Bronchial epithelial cell (primary cell): Measurements from ENCODE around the gene TBC1D9. TPM values are rescaled to one million over a fixed set of nuclear protein-coding genes. Genes with fewer than 3 reads are reported as not detected.

Experiments
- DNase-seq: peaks from one replicate; pipeline ENCODE4 v3.0.0-alpha.2; 2010; ENCODE audit warnings: low read depth
- FAIRE-seq: peaks from 2 replicates; lab custom pipeline; 2011; peaks lifted over from hg19 to GRCh38; lab: Jason Lieb, UNC
- H3K27me3 ChIP-seq: 2 replicates; pipeline ENCODE4 v1.5.1; 2011; ENCODE audit warnings: low read length; ENCODE audit not compliant: control insufficient read depth, insufficient read depth
- H3K36me3 ChIP-seq: 2 replicates; pipeline ENCODE4 v1.5.1; 2011; ENCODE audit warnings: low read length; ENCODE audit not compliant: control insufficient read depth, insufficient read depth
- H3K4me3 ChIP-seq: 2 replicates; pipeline ENCODE4 v1.5.1; 2011; ENCODE audit warnings: mild to moderate bottlenecking, low read depth, low read length, control low read depth
- total RNA-seq: library from RNA; depleted of rRNA; stranded (reverse); fragments of >200 nt; gene quantifications from 2 replicates; pipeline ENCODE4 v1.2.1, GENCODE V29; 2014
- TF ChIP-seq, protein P1 (sequence below): IDR thresholded peaks from 2 replicates; pipeline ENCODE4 v1.5.1; 2011; ENCODE audit warnings: mild to moderate bottlenecking, moderate library complexity, low read length, control low read depth, inconsistent platforms; ENCODE audit not compliant: insufficient read depth, severe bottlenecking

TBC1D9 gene
- total RNA-seq, 1 donor from 2014 or later = 17.1 TPM

DNA sequence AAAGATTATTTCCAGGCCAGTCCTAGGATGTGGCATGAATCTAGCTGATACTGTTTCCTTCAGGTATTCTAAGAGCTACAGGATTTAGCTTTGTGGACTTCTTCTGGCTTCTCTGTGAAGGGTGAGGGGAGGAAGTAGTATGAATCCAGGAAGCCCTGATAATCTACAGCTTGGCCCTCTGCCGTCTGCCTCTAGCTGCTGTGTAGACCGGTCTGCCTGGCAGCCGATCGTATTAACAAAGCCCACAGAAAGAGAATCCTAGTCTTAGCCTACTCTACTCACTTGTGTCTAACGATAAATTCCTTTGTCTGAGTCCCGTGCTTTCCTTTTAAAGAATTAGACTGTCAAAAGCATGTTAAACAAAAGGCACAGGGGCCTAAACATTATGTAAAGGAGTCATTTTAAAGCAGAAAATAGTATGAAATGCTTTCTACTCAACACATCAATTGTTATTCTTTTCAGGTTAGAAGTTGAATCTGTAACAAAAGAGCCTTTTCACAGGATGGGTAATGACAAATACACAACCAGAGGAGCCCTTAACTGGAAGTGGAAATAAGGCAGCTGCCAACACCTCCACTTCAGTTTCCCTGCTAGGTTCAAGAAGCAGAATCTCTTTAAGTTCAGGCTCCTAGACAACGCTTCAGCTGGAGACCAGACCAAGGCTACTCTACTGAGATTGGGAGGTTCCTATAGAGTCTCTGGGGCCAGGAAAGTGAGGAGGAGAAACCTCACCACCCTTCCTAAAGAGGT is 138.5 kb downstream of the TBC1D9 start:
- DNase-seq = no peak
- Histone ChIP-seq H3K36me3 (peaks cover 3% of the 10 kb centered on the region), H3K4me3 (no peak overlapping the region), H3K27me3 (no peaks in the 10 kb centered on the region)
- no peak for FAIRE-seq
- TF ChIP-seq, protein P1, sequence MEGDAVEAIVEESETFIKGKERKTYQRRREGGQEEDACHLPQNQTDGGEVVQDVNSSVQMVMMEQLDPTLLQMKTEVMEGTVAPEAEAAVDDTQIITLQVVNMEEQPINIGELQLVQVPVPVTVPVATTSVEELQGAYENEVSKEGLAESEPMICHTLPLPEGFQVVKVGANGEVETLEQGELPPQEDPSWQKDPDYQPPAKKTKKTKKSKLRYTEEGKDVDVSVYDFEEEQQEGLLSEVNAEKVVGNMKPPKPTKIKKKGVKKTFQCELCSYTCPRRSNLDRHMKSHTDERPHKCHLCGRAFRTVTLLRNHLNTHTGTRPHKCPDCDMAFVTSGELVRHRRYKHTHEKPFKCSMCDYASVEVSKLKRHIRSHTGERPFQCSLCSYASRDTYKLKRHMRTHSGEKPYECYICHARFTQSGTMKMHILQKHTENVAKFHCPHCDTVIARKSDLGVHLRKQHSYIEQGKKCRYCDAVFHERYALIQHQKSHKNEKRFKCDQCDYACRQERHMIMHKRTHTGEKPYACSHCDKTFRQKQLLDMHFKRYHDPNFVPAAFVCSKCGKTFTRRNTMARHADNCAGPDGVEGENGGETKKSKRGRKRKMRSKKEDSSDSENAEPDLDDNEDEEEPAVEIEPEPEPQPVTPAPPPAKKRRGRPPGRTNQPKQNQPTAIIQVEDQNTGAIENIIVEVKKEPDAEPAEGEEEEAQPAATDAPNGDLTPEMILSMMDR = no peak

DNA sequence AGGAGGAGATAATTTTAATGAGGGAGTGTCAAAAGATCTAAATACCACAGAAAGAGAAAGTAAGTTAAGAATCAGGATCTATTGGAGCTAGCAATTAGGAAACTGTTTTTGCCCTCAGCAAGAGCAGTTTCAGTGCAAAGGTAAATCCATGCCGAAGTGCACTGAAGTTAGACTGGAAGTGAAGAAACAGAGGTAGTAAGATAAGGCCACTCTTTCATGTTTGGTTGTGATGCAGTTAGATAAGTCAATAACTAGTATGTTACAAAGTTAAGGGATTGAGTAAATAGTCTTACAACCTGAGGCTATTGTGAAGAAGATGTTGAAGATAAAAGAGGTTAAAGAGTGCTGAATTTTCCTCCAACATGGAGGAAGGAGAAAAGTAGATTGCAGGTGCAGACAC is 140.7 kb downstream of the TBC1D9 start:
- Histone ChIP-seq H3K27me3 (no peaks in the 10 kb centered on the region), H3K36me3 (no peaks in the 10 kb centered on the region), H3K4me3 (no peak overlapping the region)
- TF ChIP-seq, protein P1 = no peak
- FAIRE-seq (no peak), DNase-seq (no peak)

DNA sequence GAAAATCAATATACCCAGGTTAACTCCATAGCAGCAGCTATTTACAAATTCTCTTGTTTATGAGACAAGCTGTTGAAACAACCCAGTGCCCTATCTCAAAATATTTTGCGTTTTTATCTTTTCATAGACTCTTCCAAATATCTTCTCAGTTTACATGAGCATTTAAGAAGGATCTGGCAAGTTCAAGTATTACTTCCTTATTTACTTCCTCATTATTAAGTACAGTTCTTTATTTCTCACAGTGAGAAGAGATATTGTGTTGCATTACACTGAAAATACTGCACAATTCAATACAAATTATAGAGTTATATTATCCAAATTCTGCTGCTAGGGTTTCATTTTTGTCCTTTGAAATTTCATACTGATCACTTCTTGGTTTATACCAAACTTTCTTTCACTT is 143.8 kb downstream of the TBC1D9 start:
- TF ChIP-seq, protein P1 = no peak
- FAIRE-seq (no peak), DNase-seq (no peak)
- Histone ChIP-seq H3K27me3 (no peaks in the 10 kb centered on the region), H3K4me3 (no peak overlapping the region), H3K36me3 (no peaks in the 10 kb centered on the region)

DNA sequence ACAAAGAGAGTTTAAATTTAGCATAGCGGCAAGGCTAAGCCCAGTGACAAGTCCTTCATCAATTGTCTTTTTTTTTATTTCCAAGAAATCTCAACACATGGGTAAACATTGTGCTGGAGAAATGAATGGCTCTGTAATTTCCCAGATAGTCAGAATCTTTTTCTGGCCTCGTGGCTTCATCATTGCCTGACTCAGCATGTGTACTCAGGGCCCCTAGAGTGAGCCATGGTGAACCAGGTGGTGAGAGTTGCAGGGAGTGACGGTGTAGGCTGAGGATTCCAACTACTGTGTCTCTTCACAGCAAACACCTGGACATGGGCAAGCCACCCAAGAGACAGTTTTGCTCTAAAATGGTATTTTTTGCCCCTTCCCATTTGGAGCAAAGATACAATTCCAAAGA is 144.3 kb downstream of the TBC1D9 start:
- FAIRE-seq (no peak), DNase-seq (peak; percentile 69)
- Histone ChIP-seq H3K27me3 (no peaks in the 10 kb centered on the region), H3K36me3 (no peaks in the 10 kb centered on the region), H3K4me3 (no peak overlapping the region)
- TF ChIP-seq, protein P1 = no peak

DNA sequence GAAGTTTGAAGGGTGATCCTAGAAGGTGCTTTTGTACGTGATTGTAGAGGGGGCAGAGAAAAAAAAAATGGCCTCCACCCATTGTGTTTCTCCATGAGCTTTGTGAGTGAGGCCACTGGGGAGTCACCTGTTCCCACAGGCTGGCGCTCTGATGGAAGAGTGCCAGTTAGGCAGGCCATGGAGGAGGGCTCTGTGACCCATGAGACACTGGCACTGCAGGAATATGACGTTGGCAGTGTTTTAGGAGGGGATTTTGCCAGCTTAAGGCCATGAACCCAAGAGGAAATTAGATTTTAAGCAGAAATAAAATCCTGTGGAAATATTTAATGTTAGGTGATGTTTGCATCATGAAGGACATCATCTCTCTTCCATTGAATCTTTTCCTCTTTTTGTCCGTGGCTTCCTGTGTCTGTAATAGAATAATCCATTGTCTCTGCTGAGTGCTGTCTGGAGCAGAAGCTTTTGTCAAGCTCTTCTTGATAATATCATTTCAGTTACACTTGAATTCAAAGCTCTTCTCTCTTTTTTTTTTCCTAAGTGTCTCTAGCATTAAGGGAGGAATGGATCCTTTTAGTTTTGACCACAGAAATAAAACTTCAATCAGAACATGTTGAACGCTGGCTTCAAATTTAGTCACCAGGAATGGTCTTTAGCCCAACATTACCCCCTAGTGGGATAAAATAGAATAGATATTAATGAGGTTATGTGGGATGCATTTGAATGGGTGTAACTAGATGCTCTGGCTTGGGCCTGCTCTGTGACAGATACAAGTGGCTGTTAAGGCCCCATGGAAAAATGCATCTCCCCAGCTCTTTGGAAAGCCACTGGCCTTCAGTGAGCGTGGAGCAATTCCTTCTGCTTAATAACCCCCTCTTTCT is 146.4 kb downstream of the TBC1D9 start:
- Histone ChIP-seq H3K36me3 (no peaks in the 10 kb centered on the region), H3K4me3 (no peak overlapping the region), H3K27me3 (no peaks in the 10 kb centered on the region)
- TF ChIP-seq, protein P1 = peak; percentile 46
- DNase-seq (peak; percentile 51), FAIRE-seq (no peak)
